Measurements from ENCODE around the gene CDO1. TPM values are rescaled to one million over a fixed set of nuclear protein-coding genes. Genes with fewer than 3 reads are reported as not detected.

Gene CDO1
- total RNA-seq, 1 experiment from 2014 or later, result 13.2 TPM

DNA sequence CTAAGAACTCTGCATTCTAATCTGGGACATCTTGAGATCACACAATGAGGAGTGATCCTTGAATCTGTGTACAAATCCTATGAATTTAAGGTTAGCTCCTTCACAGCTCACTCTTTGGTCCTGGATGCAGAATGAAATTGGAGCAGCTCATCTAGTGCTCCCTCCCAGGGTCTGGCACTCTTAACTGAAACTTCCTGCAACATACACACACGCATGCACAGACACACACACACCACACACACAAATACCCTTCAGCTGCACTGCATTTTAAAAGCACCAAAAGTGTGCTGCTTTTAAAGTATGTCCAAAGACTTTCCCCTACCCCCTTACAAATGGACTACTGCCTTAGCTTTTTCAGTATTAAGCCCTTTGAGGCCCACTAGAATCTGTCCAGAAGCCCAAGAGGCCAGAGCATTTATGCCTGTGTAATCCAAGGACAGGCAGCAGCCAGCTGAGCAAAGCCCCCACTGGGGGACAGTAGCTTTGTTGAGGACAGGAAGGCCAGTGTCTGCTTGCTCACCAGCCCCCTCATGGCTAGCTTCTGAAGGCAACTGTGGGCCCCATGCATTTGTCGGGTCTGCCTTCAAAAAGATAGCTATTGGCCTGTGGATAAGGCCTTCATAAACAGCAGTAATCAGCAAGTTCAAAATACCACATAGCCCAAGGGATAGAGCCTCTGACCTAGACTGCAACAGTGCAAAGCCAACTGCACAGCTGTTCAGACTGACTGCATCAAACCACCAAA, 43.6 kb downstream of the CDO1 start:
- Mint-ChIP-seq H3K27ac (no peak overlapping the region), H3K36me3 (no peaks in the 10 kb centered on the region), H3K27me3 (ENCODE audit: low read depth) (peaks cover 6% of the 10 kb centered on the region), H3K9me3 (no peaks in the 10 kb centered on the region), H3K4me1 (peaks cover 11% of the 10 kb centered on the region), H3K4me3 (no peak overlapping the region)
- TF ChIP-seq, protein P1, sequence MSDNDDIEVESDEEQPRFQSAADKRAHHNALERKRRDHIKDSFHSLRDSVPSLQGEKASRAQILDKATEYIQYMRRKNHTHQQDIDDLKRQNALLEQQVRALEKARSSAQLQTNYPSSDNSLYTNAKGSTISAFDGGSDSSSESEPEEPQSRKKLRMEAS (CRISPR knock-in tag; IDR thresholded peaks at IDR 0.05), result no peak
- TF ChIP-seq, protein P2, sequence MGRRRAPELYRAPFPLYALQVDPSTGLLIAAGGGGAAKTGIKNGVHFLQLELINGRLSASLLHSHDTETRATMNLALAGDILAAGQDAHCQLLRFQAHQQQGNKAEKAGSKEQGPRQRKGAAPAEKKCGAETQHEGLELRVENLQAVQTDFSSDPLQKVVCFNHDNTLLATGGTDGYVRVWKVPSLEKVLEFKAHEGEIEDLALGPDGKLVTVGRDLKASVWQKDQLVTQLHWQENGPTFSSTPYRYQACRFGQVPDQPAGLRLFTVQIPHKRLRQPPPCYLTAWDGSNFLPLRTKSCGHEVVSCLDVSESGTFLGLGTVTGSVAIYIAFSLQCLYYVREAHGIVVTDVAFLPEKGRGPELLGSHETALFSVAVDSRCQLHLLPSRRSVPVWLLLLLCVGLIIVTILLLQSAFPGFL (CRISPR knock-in tag; IDR thresholded peaks at IDR 0.05; ENCODE audit: borderline replicate concordance), result no peak
- CTCF ChIA-PET, result interaction anchor here (1.0 to 3.6 kb wide), 7 partner anchors 22 to 138 kb away, joined by 3 to 19 read pairs (median 4); partner anchors contain the start of gene CDO1
- ATAC-seq (peak; percentile 44), DNase-seq (ENCODE audit: low spot score) (no peak)
- POLR2A ChIA-PET, result no interaction called here

DNA sequence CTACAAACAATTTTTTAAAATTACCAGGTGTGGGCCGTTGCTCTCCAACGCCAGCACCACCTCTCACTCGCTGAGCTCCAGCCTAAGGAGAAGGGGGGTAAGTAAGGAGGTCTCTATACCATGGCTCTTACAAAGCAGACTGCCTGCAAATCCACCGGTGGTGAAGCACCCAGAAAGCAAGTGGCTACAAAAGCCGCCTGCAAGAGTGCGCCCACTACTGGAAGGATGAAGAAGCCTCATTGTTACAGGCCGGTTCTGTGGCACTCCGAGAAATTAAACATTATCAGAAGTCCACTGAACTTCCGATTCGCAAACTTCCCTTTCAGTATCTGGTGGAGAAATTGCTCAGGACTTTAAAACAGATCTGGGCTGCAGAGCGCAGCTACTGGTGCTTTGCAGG, 46.0 kb downstream of the CDO1 start:
- TF ChIP-seq, protein P3, sequence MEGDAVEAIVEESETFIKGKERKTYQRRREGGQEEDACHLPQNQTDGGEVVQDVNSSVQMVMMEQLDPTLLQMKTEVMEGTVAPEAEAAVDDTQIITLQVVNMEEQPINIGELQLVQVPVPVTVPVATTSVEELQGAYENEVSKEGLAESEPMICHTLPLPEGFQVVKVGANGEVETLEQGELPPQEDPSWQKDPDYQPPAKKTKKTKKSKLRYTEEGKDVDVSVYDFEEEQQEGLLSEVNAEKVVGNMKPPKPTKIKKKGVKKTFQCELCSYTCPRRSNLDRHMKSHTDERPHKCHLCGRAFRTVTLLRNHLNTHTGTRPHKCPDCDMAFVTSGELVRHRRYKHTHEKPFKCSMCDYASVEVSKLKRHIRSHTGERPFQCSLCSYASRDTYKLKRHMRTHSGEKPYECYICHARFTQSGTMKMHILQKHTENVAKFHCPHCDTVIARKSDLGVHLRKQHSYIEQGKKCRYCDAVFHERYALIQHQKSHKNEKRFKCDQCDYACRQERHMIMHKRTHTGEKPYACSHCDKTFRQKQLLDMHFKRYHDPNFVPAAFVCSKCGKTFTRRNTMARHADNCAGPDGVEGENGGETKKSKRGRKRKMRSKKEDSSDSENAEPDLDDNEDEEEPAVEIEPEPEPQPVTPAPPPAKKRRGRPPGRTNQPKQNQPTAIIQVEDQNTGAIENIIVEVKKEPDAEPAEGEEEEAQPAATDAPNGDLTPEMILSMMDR (IDR thresholded peaks at IDR 0.05), result peak; percentile 46; the same call in 1 of the 2 replicates
- TF ChIP-seq ZNF121 (CRISPR knock-in tag; IDR thresholded peaks at IDR 0.05), result peak; percentile 48; the same call in 1 of the 2 replicates
- TF ChIP-seq, protein P4, sequence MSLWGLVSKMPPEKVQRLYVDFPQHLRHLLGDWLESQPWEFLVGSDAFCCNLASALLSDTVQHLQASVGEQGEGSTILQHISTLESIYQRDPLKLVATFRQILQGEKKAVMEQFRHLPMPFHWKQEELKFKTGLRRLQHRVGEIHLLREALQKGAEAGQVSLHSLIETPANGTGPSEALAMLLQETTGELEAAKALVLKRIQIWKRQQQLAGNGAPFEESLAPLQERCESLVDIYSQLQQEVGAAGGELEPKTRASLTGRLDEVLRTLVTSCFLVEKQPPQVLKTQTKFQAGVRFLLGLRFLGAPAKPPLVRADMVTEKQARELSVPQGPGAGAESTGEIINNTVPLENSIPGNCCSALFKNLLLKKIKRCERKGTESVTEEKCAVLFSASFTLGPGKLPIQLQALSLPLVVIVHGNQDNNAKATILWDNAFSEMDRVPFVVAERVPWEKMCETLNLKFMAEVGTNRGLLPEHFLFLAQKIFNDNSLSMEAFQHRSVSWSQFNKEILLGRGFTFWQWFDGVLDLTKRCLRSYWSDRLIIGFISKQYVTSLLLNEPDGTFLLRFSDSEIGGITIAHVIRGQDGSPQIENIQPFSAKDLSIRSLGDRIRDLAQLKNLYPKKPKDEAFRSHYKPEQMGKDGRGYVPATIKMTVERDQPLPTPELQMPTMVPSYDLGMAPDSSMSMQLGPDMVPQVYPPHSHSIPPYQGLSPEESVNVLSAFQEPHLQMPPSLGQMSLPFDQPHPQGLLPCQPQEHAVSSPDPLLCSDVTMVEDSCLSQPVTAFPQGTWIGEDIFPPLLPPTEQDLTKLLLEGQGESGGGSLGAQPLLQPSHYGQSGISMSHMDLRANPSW (CRISPR knock-in tag; conservative IDR thresholded peaks at IDR 0.05; ENCODE audit: low read depth), result no peak
- Mint-ChIP-seq H3K36me3 (no peaks in the 10 kb centered on the region), H3K4me1 (peaks cover 11% of the 10 kb centered on the region), H3K27me3 (ENCODE audit: low read depth) (peaks cover 6% of the 10 kb centered on the region), H3K9me3 (no peaks in the 10 kb centered on the region), H3K27ac (no peak overlapping the region), H3K4me3 (no peak overlapping the region)
- POLR2A ChIA-PET, result no interaction called here
- CTCF ChIA-PET, result interaction anchor here (0.9 to 1.5 kb wide), 6 partner anchors 15 to 145 kb away, joined by 3 to 8 read pairs (median 4); no protein-coding TSS in a partner anchor
- DNase-seq (ENCODE audit: low spot score) (peak; percentile 72), ATAC-seq (peak; percentile 97)

DNA sequence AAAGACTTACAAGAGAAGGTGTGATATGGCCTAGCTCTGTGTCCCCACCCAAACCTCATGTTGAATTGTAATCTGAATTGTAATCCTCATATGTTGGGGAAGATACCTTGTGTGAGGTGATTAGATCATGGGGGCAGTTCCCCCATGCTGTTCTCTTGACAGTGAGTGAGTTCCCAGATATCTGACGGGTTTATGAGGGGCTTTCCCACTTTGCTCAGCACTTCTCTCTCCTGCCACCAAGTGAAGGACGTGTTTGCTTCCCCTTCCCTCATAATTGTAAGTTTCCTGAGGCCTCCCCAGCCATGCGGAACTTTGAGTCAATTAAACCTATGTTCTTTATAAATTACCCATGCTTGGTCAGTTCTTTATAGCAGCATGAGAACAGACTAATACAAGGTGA, 49.0 kb downstream of the CDO1 start:
- POLR2A ChIA-PET, result no interaction called here
- no peak overlapping the region for H3K27ac Mint-ChIP-seq
- H3K4me3 Mint-ChIP-seq, result no peak overlapping the region
- peaks cover 19% of the 10 kb centered on the region for H3K36me3 Mint-ChIP-seq
- DNase-seq (ENCODE audit: low spot score), result no peak
- ATAC-seq, result no peak
- H3K9me3 Mint-ChIP-seq, result peaks cover 25% of the 10 kb centered on the region
- TF ChIP-seq KAT7 (CRISPR knock-in tag; IDR thresholded peaks at IDR 0.05; ENCODE audit: borderline replicate concordance) (no peak), ETV6 (CRISPR knock-in tag; IDR thresholded peaks at IDR 0.05) (no peak), NFATC4 (CRISPR knock-in tag; IDR thresholded peaks at IDR 0.05) (no peak), NR1H2 (CRISPR knock-in tag; IDR thresholded peaks at IDR 0.05) (no peak), MXD4 (CRISPR knock-in tag; IDR thresholded peaks at IDR 0.05; ENCODE audit: borderline replicate concordance) (no peak), SOX15 (CRISPR knock-in tag; IDR thresholded peaks at IDR 0.05) (no peak), ZNF671 (CRISPR knock-in tag; IDR thresholded peaks at IDR 0.05) (no peak), TCF7 (CRISPR knock-in tag; IDR thresholded peaks at IDR 0.05; ENCODE audit: low read depth) (no peak)
- TF ChIP-seq, protein P5, sequence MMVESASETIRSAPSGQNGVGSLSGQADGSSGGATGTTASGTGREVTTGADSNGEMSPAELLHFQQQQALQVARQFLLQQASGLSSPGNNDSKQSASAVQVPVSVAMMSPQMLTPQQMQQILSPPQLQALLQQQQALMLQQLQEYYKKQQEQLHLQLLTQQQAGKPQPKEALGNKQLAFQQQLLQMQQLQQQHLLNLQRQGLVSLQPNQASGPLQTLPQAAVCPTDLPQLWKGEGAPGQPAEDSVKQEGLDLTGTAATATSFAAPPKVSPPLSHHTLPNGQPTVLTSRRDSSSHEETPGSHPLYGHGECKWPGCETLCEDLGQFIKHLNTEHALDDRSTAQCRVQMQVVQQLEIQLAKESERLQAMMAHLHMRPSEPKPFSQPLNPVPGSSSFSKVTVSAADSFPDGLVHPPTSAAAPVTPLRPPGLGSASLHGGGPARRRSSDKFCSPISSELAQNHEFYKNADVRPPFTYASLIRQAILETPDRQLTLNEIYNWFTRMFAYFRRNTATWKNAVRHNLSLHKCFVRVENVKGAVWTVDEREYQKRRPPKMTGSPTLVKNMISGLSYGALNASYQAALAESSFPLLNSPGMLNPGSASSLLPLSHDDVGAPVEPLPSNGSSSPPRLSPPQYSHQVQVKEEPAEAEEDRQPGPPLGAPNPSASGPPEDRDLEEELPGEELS (CRISPR knock-in tag; IDR thresholded peaks at IDR 0.05), result no peak
- TF ChIP-seq, protein P6, sequence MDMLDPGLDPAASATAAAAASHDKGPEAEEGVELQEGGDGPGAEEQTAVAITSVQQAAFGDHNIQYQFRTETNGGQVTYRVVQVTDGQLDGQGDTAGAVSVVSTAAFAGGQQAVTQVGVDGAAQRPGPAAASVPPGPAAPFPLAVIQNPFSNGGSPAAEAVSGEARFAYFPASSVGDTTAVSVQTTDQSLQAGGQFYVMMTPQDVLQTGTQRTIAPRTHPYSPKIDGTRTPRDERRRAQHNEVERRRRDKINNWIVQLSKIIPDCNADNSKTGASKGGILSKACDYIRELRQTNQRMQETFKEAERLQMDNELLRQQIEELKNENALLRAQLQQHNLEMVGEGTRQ (CRISPR knock-in tag; IDR thresholded peaks at IDR 0.05), result no peak
- TF ChIP-seq, protein P7, sequence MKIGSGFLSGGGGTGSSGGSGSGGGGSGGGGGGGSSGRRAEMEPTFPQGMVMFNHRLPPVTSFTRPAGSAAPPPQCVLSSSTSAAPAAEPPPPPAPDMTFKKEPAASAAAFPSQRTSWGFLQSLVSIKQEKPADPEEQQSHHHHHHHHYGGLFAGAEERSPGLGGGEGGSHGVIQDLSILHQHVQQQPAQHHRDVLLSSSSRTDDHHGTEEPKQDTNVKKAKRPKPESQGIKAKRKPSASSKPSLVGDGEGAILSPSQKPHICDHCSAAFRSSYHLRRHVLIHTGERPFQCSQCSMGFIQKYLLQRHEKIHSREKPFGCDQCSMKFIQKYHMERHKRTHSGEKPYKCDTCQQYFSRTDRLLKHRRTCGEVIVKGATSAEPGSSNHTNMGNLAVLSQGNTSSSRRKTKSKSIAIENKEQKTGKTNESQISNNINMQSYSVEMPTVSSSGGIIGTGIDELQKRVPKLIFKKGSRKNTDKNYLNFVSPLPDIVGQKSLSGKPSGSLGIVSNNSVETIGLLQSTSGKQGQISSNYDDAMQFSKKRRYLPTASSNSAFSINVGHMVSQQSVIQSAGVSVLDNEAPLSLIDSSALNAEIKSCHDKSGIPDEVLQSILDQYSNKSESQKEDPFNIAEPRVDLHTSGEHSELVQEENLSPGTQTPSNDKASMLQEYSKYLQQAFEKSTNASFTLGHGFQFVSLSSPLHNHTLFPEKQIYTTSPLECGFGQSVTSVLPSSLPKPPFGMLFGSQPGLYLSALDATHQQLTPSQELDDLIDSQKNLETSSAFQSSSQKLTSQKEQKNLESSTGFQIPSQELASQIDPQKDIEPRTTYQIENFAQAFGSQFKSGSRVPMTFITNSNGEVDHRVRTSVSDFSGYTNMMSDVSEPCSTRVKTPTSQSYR (CRISPR knock-in tag; IDR thresholded peaks at IDR 0.05), result no peak
- TF ChIP-seq, protein P2 (CRISPR knock-in tag; IDR thresholded peaks at IDR 0.05; ENCODE audit: borderline replicate concordance), result no peak
- peaks cover 6% of the 10 kb centered on the region for H3K27me3 Mint-ChIP-seq (ENCODE audit: low read depth)
- CTCF ChIA-PET, result interaction anchor here (1.0 kb wide), 1 partner anchor 29 kb away, joined by 3 read pairs; no protein-coding TSS in a partner anchor
- peaks cover 6% of the 10 kb centered on the region for H3K4me1 Mint-ChIP-seq

Data from WTC11 (cell line).